H9 (cell line): Measurements from ENCODE around the gene MARS1. TPM values are rescaled to one million over a fixed set of nuclear protein-coding genes. Genes with fewer than 3 reads are reported as not detected.

Experiments used
- DNase-seq: peaks from one replicate; pipeline ENCODE4 v3.0.0-alpha.2; 2017
- H2AFZ ChIP-seq: one replicate; pipeline ENCODE4 v1.6.1; 2013; ENCODE audit warnings: mild to moderate bottlenecking, low read length, control low read depth, moderate library complexity
- H2AK5ac ChIP-seq: 2 replicates; pipeline ENCODE4 v1.6.1; 2013; ENCODE audit warnings: low read length, control low read depth, mixed read lengths; ENCODE audit not compliant: insufficient read length
- H2BK120ac ChIP-seq: one replicate; pipeline ENCODE4 v1.6.1; 2013; ENCODE audit warnings: low read depth, mild to moderate bottlenecking, low read length, control low read depth, inconsistent platforms; ENCODE audit not compliant: poor library complexity, severe bottlenecking
- H2BK12ac ChIP-seq: 2 replicates; pipeline ENCODE4 v1.6.1; 2013; ENCODE audit warnings: low read length, control low read depth, mixed read lengths, low read depth; ENCODE audit not compliant: insufficient read length
- H2BK15ac ChIP-seq: 2 replicates; pipeline ENCODE4 v1.6.1; 2013; ENCODE audit warnings: low read depth, low read length, control low read depth
- H2BK20ac ChIP-seq: one replicate; pipeline ENCODE4 v1.6.1; 2013; ENCODE audit warnings: low read depth, mild to moderate bottlenecking, low read length, control low read depth, inconsistent platforms; ENCODE audit not compliant: poor library complexity, severe bottlenecking
- H2BK5ac ChIP-seq: 2 replicates; pipeline ENCODE4 v1.6.1; 2013; ENCODE audit warnings: low read length, control low read depth, mixed read lengths; ENCODE audit not compliant: insufficient read length
- H3K14ac ChIP-seq: 2 replicates; pipeline ENCODE4 v1.6.1; 2013; ENCODE audit warnings: low read length, control low read depth; ENCODE audit not compliant: insufficient read depth
- H3K18ac ChIP-seq: 2 replicates; pipeline ENCODE4 v1.6.1; 2013; ENCODE audit warnings: low read depth, mild to moderate bottlenecking, mixed read lengths, low read length, control low read depth; ENCODE audit not compliant: insufficient read length
- H3K23ac ChIP-seq: 2 replicates; pipeline ENCODE4 v1.6.1; 2013; ENCODE audit warnings: low read length, control low read depth, mixed read lengths, low read depth; ENCODE audit not compliant: insufficient read length
- H3K23me2 ChIP-seq: 2 replicates; pipeline ENCODE4 v1.6.1; 2013; ENCODE audit warnings: low read depth, mild to moderate bottlenecking, mixed read lengths, low read length, control low read depth; ENCODE audit not compliant: insufficient read length, poor library complexity, severe bottlenecking
- H3K27ac ChIP-seq: 2 replicates; pipeline ENCODE4 v1.5.1; 2013; ENCODE audit warnings: low read length, control low read depth, mixed read lengths, low read depth; ENCODE audit not compliant: insufficient read length
- H3K27me3 ChIP-seq: 2 replicates; pipeline ENCODE4 v1.6.1; 2013; ENCODE audit warnings: low read length, control low read depth, inconsistent platforms; ENCODE audit not compliant: insufficient read depth
- H3K4ac ChIP-seq: 2 replicates; pipeline ENCODE4 v1.6.1; 2013; ENCODE audit warnings: low read depth, mild to moderate bottlenecking, control low read depth, inconsistent platforms, low read length, moderate library complexity
- H3K4me1 ChIP-seq: 2 replicates; pipeline ENCODE4 v1.6.1; 2013; ENCODE audit warnings: low read length, control low read depth, inconsistent platforms; ENCODE audit not compliant: insufficient read depth
- H3K4me2 ChIP-seq: 2 replicates; pipeline ENCODE4 v1.6.1; 2013; ENCODE audit warnings: low read length, control low read depth, mixed read lengths; ENCODE audit not compliant: insufficient read length, insufficient read depth
- H3K56ac ChIP-seq: 2 replicates; pipeline ENCODE4 v1.6.1; 2013; ENCODE audit warnings: low read depth, mild to moderate bottlenecking, mixed read lengths, low read length, control low read depth; ENCODE audit not compliant: insufficient read length
- H3K79me1 ChIP-seq: 2 replicates; pipeline ENCODE4 v1.6.1; 2013; ENCODE audit warnings: low read depth, mild to moderate bottlenecking, moderate library complexity, low read length, control low read depth, inconsistent platforms; ENCODE audit not compliant: insufficient read depth, poor library complexity, severe bottlenecking
- H3K79me2 ChIP-seq: 2 replicates; pipeline ENCODE4 v1.6.1; 2013; ENCODE audit warnings: low read length, control low read depth, inconsistent platforms; ENCODE audit not compliant: insufficient read depth
- H3K9ac ChIP-seq: 2 replicates; pipeline ENCODE4 v1.6.1; 2013; ENCODE audit warnings: low read length, control low read depth, mixed read lengths; ENCODE audit not compliant: insufficient read length; ENCODE audit errors: extremely low read depth
- H3K9me3 ChIP-seq: one replicate; pipeline ENCODE4 v1.6.1; 2013; ENCODE audit warnings: low read depth, low read length, inconsistent platforms; ENCODE audit not compliant: control insufficient read depth
- H3T11ph ChIP-seq: one replicate; pipeline ENCODE4 v1.6.1; 2013; ENCODE audit warnings: mild to moderate bottlenecking, low read length, control low read depth, inconsistent platforms
- H4K20me1 ChIP-seq: one replicate; pipeline ENCODE4 v1.6.1; 2013; ENCODE audit not compliant: control insufficient read depth, insufficient read length, insufficient read depth
- H4K5ac ChIP-seq: 2 replicates; pipeline ENCODE4 v1.6.1; 2013; ENCODE audit warnings: low read depth, mild to moderate bottlenecking, mixed read lengths, low read length, control low read depth; ENCODE audit not compliant: insufficient read length
- H4K8ac ChIP-seq: replicated peaks from 2 replicates; pipeline ENCODE4 v1.6.1; 2013; ENCODE audit warnings: low read length, control low read depth, mixed read lengths, low read depth; ENCODE audit not compliant: insufficient read length
- H4K91ac ChIP-seq: 2 replicates; pipeline ENCODE4 v1.6.1; 2013; ENCODE audit warnings: low read depth, mild to moderate bottlenecking, moderate library complexity, mixed read lengths, low read length, control low read depth; ENCODE audit not compliant: insufficient read length
- H3K27ac Mint-ChIP-seq, 3 experiments: 2 replicates in 2 of 3; 3 replicates in 1 of 3; pipeline ENCODE4 v1.8.0; 2020 to 2021; ENCODE audit warnings: mixed read lengths in 3 of 3, mild to moderate bottlenecking in 1 of 3, moderate library complexity in 1 of 3
- H3K27me3 Mint-ChIP-seq: 2 replicates; pipeline ENCODE4 v1.8.0; 2021; ENCODE audit warnings: low read depth, mild to moderate bottlenecking, moderate library complexity, mixed read lengths
- H3K36me3 Mint-ChIP-seq, 3 experiments: 2 replicates in 2 of 3; 3 replicates in 1 of 3; pipeline ENCODE4 v1.8.0; 2020 to 2021; ENCODE audit warnings: low read depth in 3 of 3, mixed read lengths in 3 of 3; ENCODE audit not compliant: insufficient read depth in 1 of 3
- H3K4me1 Mint-ChIP-seq, 2 experiments: 2 replicates each; pipeline ENCODE4 v1.8.0; 2020; ENCODE audit warnings: mixed read lengths in 2 of 2
- H3K4me3 Mint-ChIP-seq, 2 experiments: 2 replicates in 1 of 2; 3 replicates in 1 of 2; pipeline ENCODE4 v1.8.0; 2020 to 2021; ENCODE audit warnings: mild to moderate bottlenecking in 2 of 2, mixed read lengths in 2 of 2, moderate library complexity in 1 of 2
- H3K9me3 Mint-ChIP-seq, 2 experiments: 2 replicates in 1 of 2; 3 replicates in 1 of 2; pipeline ENCODE4 v1.8.0; 2020; ENCODE audit warnings: mild to moderate bottlenecking in 2 of 2, mixed read lengths in 2 of 2, moderate library complexity in 1 of 2
- CTCF ChIP-seq: fragments of 200-600 bp; sonication (generic); conservative IDR thresholded peaks from 3 replicates; pipeline ENCODE4 v1.8.0; 2021; ENCODE audit warnings: antibody characterized with exemption, mild to moderate bottlenecking
- total RNA-seq: library from RNA; stranded (reverse); gene quantifications from 2 replicates; pipeline ENCODE4 v1.2.1, GENCODE V29; 2021

The MARS1 gene
- total RNA-seq, 1 experiment from 2014 or later = 368 TPM

GRCh38 chr12:57485695-57486094 is 2.2 kb upstream of the MARS1 start:
- no peak overlapping the region for H2BK5ac ChIP-seq
- no peak overlapping the region for H2BK120ac ChIP-seq
- H2BK12ac ChIP-seq = no peak overlapping the region
- no peak overlapping the region for H2BK20ac ChIP-seq
- H3K79me2 ChIP-seq = peaks cover 8% of the 10 kb centered on the region; the same call in 1 of the 2 replicates
- Mint-ChIP-seq H3K9me3 (peaks cover 0 to 2% of the 10 kb centered on the region in 2 experiments; a peak in 1 of 5 replicates), H3K4me3 (no peak overlapping the region), H3K27me3 (peaks cover 2% of the 10 kb centered on the region), H3K4me1 (peaks cover 19 to 20% of the 10 kb centered on the region in 2 experiments), H3K27ac (no peak overlapping the region), H3K36me3 (peaks cover 23 to 29% (median 26%) of the 10 kb centered on the region in 3 experiments)
- no peak overlapping the region for H2AK5ac ChIP-seq
- H4K8ac ChIP-seq = no peak overlapping the region
- H3K18ac ChIP-seq = no peak overlapping the region
- H3K56ac ChIP-seq = no peak overlapping the region
- H3K4ac ChIP-seq = no peak overlapping the region
- no peak overlapping the region for H3K14ac ChIP-seq
- no peaks in the 10 kb centered on the region for H4K20me1 ChIP-seq
- H2AFZ ChIP-seq = no peak overlapping the region
- H3K23me2 ChIP-seq = peaks cover 5% of the 10 kb centered on the region
- H3K4me2 ChIP-seq = no peak overlapping the region
- H3K4me1 ChIP-seq = peaks cover 5% of the 10 kb centered on the region; the same call in 1 of the 2 replicates
- H4K91ac ChIP-seq = no peak overlapping the region
- no peak overlapping the region for H2BK15ac ChIP-seq
- no peak overlapping the region for H3K23ac ChIP-seq
- H3K27me3 ChIP-seq = no peaks in the 10 kb centered on the region
- no peak overlapping the region for H4K5ac ChIP-seq
- TF ChIP-seq CTCF = no peak
- no peak overlapping the region for H3K9ac ChIP-seq
- H3K79me1 ChIP-seq = no peaks in the 10 kb centered on the region
- DNase-seq = no peak
- H3K27ac ChIP-seq = no peak overlapping the region
- H3K9me3 ChIP-seq = no peaks in the 10 kb centered on the region
- no peak overlapping the region for H3T11ph ChIP-seq
